Naive thymus-derived CD4-positive, alpha-beta T cell (primary cell): ENCODE results near the gene MLLT1. TPM values are rescaled to one million over a fixed set of nuclear protein-coding genes. Genes with fewer than 3 reads are reported as not detected.

Source experiments
- ATAC-seq: fragments of 150-1000 bp; cut with Tn5 transposase; 2 replicates; pipeline ENCODE4 v1.10.0; 2021; ENCODE audit warnings: mild to moderate bottlenecking, moderate library complexity
- CTCF ChIA-PET: fragments of 350-600 bp; sonication (Branson Sonifier 250); formaldehyde crosslinking; loops from one replicate; lab custom pipeline; 2021; ENCODE audit warnings: antibody characterized with exemption; lab: Charles Lee
- POLR2A ChIA-PET: fragments of 350-600 bp; sonication (Branson Sonifier 250); formaldehyde crosslinking; loops from one replicate; lab custom pipeline; 2021; ENCODE audit warnings: antibody characterized with exemption, inconsistent platforms; lab: Charles Lee
- DNase-seq, 9 donors: peaks; one replicate each; pipeline versions ENCODE4 v3.0.0 to v3.0.0-alpha.2; 2020 to 2022; ENCODE audit warnings: mixed read lengths in 1 of 9
- H3K27ac ChIP-seq: one replicate; pipeline ENCODE4 v1.7.0; 2013; ENCODE audit warnings: mild to moderate bottlenecking, low read depth, low read length, moderate library complexity
- H3K27me3 ChIP-seq, 2 donors: one replicate each; pipeline ENCODE4 v1.7.0; 2013; ENCODE audit warnings: low read length in 2 of 2, mild to moderate bottlenecking in 2 of 2, moderate library complexity in 2 of 2; ENCODE audit not compliant: control insufficient read depth in 2 of 2, insufficient read depth in 2 of 2
- H3K36me3 ChIP-seq, 3 experiments: 1 replicate in 2 of 3; 2 replicates in 1 of 3; pipeline ENCODE4 v1.7.0; 2013; ENCODE audit warnings: low read length in 3 of 3, mild to moderate bottlenecking in 3 of 3, moderate library complexity in 1 of 3; ENCODE audit not compliant: insufficient read depth in 3 of 3, control insufficient read depth in 2 of 3
- H3K4me1 ChIP-seq, 2 donors: one replicate each; pipeline ENCODE4 v1.7.0; 2013; ENCODE audit warnings: low read length in 2 of 2, mild to moderate bottlenecking in 2 of 2, moderate library complexity in 1 of 2; ENCODE audit not compliant: control insufficient read depth in 2 of 2, insufficient read depth in 2 of 2
- H3K4me3 ChIP-seq: 2 replicates; pipeline ENCODE4 v1.7.0; 2013; ENCODE audit warnings: mild to moderate bottlenecking, low read length
- H3K9me3 ChIP-seq, 3 experiments: 1 replicate in 2 of 3; 2 replicates in 1 of 3; pipeline ENCODE4 v1.7.0; 2013; ENCODE audit warnings: low read length in 3 of 3; ENCODE audit not compliant: control insufficient read depth in 2 of 3
- H3K27ac Mint-ChIP-seq, 9 donors: one replicate each; pipeline ENCODE4 v1.8.0; 2020 to 2022; ENCODE audit warnings: mixed read lengths in 9 of 9, mild to moderate bottlenecking in 8 of 9, moderate library complexity in 5 of 9, inconsistent platforms in 2 of 9
- H3K27me3 Mint-ChIP-seq, 5 donors: one replicate each; pipeline ENCODE4 v1.8.0; 2021 to 2022; ENCODE audit warnings: mixed read lengths in 5 of 5, mild to moderate bottlenecking in 1 of 5
- H3K36me3 Mint-ChIP-seq, 5 donors: one replicate each; pipeline ENCODE4 v1.8.0; 2020 to 2022; ENCODE audit warnings: mixed read lengths in 5 of 5, mild to moderate bottlenecking in 3 of 5, inconsistent platforms in 1 of 5
- H3K4me1 Mint-ChIP-seq, 7 donors: one replicate each; pipeline ENCODE4 v1.8.0; 2020 to 2022; ENCODE audit warnings: mixed read lengths in 7 of 7, mild to moderate bottlenecking in 3 of 7, inconsistent platforms in 1 of 7
- H3K4me3 Mint-ChIP-seq, 10 donors: one replicate each; pipeline ENCODE4 v1.8.0; 2020 to 2022; ENCODE audit warnings: mild to moderate bottlenecking in 10 of 10, mixed read lengths in 10 of 10, moderate library complexity in 6 of 10, inconsistent platforms in 2 of 10
- H3K9me3 Mint-ChIP-seq, 11 donors: one replicate each; pipeline ENCODE4 v1.8.0; 2020 to 2022; ENCODE audit warnings: mixed read lengths in 11 of 11, mild to moderate bottlenecking in 4 of 11, inconsistent platforms in 1 of 11, moderate library complexity in 1 of 11
- intact Hi-C, 2 donors: fragments of 100-400 bp; cut with micrococcal nuclease; formaldehyde crosslinking; loops; one replicate each; pipeline ENCODE4 v1.15.1; 2023
- polyA plus RNA-seq, 2 donors: library from polyadenylated mRNA; unstranded; fragments of 300-500 nt; fragmentation: Illumina TruSeq; gene quantifications; one replicate each; pipeline ENCODE4 v1.2.3, GENCODE V29; 2021
- total RNA-seq, 6 experiments: library from RNA in 5 of 6; stranded (reverse) in 5 of 6; gene quantifications; 1 replicate in 5 of 6; 2 replicates in 1 of 6; pipeline ENCODE4 v1.2.3 and lab custom pipeline; 2021 to 2026

The MLLT1 gene
- total and polyA plus RNA-seq, 7 experiments from 2014 or later: 0.57 to 47.5 (median 37.5) TPM

DNA sequence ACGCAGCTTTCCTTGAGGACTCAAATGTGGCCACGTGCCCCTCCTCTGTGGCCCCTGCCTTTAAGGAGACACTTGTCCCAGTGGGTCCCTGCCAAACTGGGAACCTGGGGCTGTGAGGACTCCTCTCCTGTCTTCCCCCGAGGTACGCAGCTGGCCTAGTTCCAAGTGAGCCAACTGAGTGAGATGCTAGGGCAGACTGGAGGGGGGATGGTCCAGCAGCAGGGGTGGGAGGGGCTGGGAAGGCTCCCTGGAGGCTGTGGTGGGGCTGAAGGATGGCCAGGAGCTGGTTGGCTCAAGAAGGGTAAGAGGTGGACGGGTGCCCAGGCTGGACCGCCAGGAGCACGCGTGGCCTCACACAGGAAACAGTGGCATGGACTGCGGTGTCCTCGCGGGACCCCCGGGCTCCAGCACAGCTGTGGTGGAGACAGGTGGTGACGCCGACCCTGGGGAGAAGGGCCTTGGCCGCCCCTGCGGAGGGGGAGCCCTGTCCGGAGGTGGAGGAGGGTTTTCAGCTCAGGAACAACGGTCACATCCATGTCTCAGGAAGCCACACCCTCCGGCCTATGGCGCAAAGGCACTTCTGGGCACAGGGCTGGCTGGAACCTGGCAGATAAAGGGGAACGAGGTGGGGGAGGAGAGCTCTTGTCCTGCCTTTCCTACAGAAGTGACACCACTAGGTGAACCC is 45.8 kb downstream of the MLLT1 start:
- H3K27me3 ChIP-seq: no peaks in the 10 kb centered on the region
- Mint-ChIP-seq H3K36me3 (peaks cover 0 to 9% (median 0%) of the 10 kb centered on the region in 5 donors), H3K4me3 (no peak overlapping the region), H3K4me1 (peaks cover 16 to 46% (median 39%) of the 10 kb centered on the region in 7 donors), H3K27ac (peak overlapping the region in 3 of 9 donors; percentile 11 to 71 (median 20)), H3K27me3 (no peaks in the 10 kb centered on the region), H3K9me3 (no peaks in the 10 kb centered on the region)
- ChIA-PET POLR2A (no interaction called here), CTCF (no interaction called here)
- no peaks in the 10 kb centered on the region for H3K9me3 ChIP-seq
- H3K4me1 ChIP-seq: no peaks in the 10 kb centered on the region
- H3K4me3 ChIP-seq: no peak overlapping the region
- no peak for DNase-seq
- H3K36me3 ChIP-seq: peaks cover 0 to 21% (median 0%) of the 10 kb centered on the region in 3 experiments
- peak; percentile 49 for ATAC-seq
- intact Hi-C loops: no loop called here
- no peak overlapping the region for H3K27ac ChIP-seq

DNA sequence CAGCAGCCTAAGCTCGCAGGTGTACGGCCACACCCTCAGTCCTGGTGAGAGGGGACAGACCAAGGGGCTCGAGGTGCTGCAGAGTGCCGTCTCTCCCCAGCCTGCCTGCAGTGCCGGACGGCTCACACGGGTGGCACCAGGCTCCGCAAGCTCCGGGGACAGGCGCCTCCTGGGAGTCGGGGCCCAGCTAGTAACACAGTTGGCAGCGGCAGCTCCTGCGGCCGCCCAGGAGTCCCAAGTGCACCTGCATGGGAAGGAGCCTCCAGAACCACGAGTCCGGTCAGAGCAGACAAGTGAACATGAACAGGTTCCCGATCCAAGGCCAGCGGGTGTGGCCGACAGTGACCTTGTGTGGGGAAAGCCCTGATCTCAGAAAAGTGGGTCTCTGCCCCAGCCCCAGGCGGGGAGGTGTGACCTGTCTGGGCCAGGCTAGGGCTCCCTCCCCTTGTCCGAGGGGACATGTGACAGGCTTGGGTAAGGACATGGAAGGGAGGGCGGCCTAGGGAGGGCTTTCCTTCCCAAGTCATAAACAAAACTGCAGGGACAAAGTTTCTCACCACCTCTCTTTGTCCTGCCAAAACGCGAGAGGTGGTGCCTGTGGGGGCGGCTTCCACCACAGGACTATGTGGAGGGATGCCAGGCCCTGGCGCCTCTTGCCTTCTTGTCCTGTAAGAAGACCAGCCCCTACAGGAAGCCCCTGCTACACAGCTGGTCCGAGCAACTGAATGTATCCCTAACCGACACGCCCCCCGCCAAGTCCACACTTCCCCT is 46.5 kb downstream of the MLLT1 start:
- Histone ChIP-seq H3K36me3 (peaks cover 0 to 28% (median 0%) of the 10 kb centered on the region in 3 experiments), H3K4me3 (no peak overlapping the region), H3K27ac (no peak overlapping the region), H3K9me3 (no peaks in the 10 kb centered on the region), H3K4me1 (no peaks in the 10 kb centered on the region), H3K27me3 (no peaks in the 10 kb centered on the region)
- peak overlapping the region in 1 of 9 donors; percentile 20 for H3K27ac Mint-ChIP-seq
- ATAC-seq (no peak), DNase-seq (no peak)
- ChIA-PET POLR2A (no interaction called here), CTCF (no interaction called here)
- peaks cover 0 to 9% (median 1%) of the 10 kb centered on the region in 5 donors for H3K36me3 Mint-ChIP-seq
- intact Hi-C loops: no loop called here
- H3K27me3 Mint-ChIP-seq: no peaks in the 10 kb centered on the region
- H3K4me1 Mint-ChIP-seq: peaks cover 13 to 40% (median 34%) of the 10 kb centered on the region in 7 donors
- no peaks in the 10 kb centered on the region for H3K9me3 Mint-ChIP-seq
- H3K4me3 Mint-ChIP-seq: no peak overlapping the region

DNA sequence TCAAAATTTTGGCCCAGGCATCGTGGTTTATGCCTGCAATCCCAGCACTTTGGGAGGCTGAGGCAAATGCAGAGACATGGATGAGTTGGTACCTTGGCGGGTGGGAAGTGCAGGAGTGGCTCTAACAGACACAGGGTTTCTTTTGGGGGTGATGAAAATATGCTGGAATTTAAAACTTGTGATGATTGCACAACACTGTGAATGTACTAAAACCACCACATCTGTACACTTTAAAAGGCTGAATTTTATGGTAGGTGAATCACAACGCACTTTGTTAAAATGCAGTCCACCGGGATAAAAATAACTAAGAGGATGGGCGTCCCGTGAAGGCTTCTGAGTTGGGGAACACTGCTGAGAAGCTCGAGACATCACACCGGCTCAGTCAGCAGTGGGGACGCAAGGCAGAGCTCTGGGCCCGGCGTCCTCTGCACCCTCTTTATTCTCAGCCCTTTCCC is 47.1 kb downstream of the MLLT1 start:
- Histone ChIP-seq H3K4me3 (no peak overlapping the region), H3K27me3 (no peaks in the 10 kb centered on the region), H3K27ac (no peak overlapping the region), H3K4me1 (no peaks in the 10 kb centered on the region), H3K9me3 (no peaks in the 10 kb centered on the region), H3K36me3 (peaks cover 0 to 34% (median 0%) of the 10 kb centered on the region in 3 experiments)
- ATAC-seq (no peak), DNase-seq (no peak)
- no peak overlapping the region for H3K4me3 Mint-ChIP-seq
- ChIA-PET POLR2A (no interaction called here), CTCF (no interaction called here)
- peaks cover 0 to 12% (median 4%) of the 10 kb centered on the region in 5 donors for H3K36me3 Mint-ChIP-seq
- no peaks in the 10 kb centered on the region for H3K27me3 Mint-ChIP-seq
- no peaks in the 10 kb centered on the region for H3K9me3 Mint-ChIP-seq
- peaks cover 10 to 35% (median 30%) of the 10 kb centered on the region in 7 donors for H3K4me1 Mint-ChIP-seq
- peak overlapping the region in 2 of 9 donors; percentile 27 to 76 for H3K27ac Mint-ChIP-seq
- intact Hi-C loops: no loop called here

DNA sequence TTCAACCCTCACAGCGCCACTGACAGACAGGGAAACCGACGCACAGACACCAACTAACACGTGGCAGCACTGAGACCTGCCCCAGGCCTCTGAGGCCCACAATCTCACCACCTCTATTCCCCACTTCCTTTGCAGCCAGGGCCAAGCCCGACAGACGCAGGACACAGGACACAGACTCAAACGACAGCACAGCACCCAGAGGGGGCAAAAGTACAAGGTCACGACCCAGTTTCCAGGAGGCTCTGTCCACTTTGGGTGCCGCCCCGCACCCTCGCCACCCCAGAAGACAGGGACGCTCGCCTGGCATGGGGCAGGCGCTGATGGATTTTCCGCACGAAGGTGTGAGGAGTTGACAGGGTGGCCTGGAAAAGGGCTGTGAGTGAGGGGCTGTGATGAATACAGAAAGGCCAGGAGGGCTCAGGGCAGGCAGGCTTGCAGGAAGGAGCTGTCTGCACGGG is 48.8 kb downstream of the MLLT1 start:
- Histone ChIP-seq H3K4me3 (no peak overlapping the region), H3K36me3 (peaks cover 0 to 50% (median 0%) of the 10 kb centered on the region in 3 experiments), H3K4me1 (no peaks in the 10 kb centered on the region), H3K9me3 (no peaks in the 10 kb centered on the region), H3K27ac (no peak overlapping the region), H3K27me3 (no peaks in the 10 kb centered on the region)
- Mint-ChIP-seq H3K4me1 (peaks cover 10 to 32% (median 29%) of the 10 kb centered on the region in 7 donors), H3K27me3 (no peaks in the 10 kb centered on the region), H3K36me3 (peaks cover 0 to 23% (median 4%) of the 10 kb centered on the region in 5 donors), H3K9me3 (no peaks in the 10 kb centered on the region), H3K27ac (peak overlapping the region in 4 of 9 donors; percentile 26 to 64 (median 55)), H3K4me3 (no peak overlapping the region)
- DNase-seq (no peak), ATAC-seq (no peak)
- POLR2A ChIA-PET: no interaction called here
- intact Hi-C loops: no loop called here
- CTCF ChIA-PET: interaction anchor here (0.5 to 0.9 kb wide), 2 partner anchors 13 to 180 kb away, joined by 3 to 5 read pairs; no protein-coding TSS in a partner anchor

DNA sequence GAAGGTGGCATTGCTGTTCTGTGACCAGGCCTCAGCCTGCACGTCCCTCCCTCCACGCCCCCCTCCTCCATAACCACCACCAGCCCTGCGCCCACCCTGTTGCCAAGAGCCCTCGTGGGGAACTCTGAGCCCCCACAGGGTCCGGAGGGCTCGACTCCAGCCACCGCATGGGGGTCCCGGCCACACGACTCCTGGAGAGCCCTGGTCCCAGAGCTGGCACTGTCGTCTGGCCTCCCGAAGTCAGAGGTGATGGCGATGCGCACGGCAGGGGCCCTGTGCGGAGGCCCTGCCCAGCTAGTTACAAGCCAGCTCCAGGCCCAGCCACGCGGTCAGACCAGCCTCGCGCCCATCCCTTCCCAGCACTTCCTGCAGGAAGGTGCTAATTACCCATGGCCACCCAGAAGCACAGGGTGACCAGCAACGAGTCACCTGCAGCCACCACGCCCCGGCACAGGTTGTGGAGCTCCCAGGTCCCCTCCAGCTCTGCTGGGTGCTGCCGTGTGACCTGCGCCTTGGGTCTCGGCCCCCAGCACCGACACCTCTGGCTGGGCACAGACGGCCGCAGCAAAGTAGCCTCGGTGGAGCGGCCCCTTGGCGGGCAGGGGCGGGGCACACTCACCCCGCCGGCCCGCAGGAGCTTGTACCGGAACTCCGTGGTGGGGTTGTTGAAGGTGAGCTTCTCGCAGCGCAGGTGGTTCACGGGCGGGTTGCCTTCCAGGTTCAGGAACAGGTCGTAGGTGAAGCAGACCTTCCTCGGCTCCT is 49.6 kb downstream of the MLLT1 start:
- CTCF ChIA-PET: interaction anchor here (0.5 to 0.9 kb wide), 2 partner anchors 13 to 181 kb away, joined by 3 to 5 read pairs; no protein-coding TSS in a partner anchor
- Mint-ChIP-seq H3K9me3 (no peaks in the 10 kb centered on the region), H3K27ac (peak overlapping the region in 1 of 9 donors; percentile 25), H3K27me3 (no peaks in the 10 kb centered on the region), H3K36me3 (peaks cover 0 to 26% (median 4%) of the 10 kb centered on the region in 5 donors), H3K4me3 (no peak overlapping the region), H3K4me1 (peaks cover 10 to 25% (median 21%) of the 10 kb centered on the region in 7 donors)
- no peak overlapping the region for H3K4me3 ChIP-seq
- no peaks in the 10 kb centered on the region for H3K4me1 ChIP-seq
- H3K9me3 ChIP-seq: no peaks in the 10 kb centered on the region
- DNase-seq (no peak), ATAC-seq (no peak)
- H3K36me3 ChIP-seq: peaks cover 0 to 59% (median 0%) of the 10 kb centered on the region in 3 experiments
- POLR2A ChIA-PET: interaction anchor here (0.7 kb wide), 1 partner anchor 178 kb away, joined by 3 read pairs; no protein-coding TSS in a partner anchor
- intact Hi-C loops: no loop called here
- H3K27ac ChIP-seq: no peak overlapping the region
- no peaks in the 10 kb centered on the region for H3K27me3 ChIP-seq

DNA sequence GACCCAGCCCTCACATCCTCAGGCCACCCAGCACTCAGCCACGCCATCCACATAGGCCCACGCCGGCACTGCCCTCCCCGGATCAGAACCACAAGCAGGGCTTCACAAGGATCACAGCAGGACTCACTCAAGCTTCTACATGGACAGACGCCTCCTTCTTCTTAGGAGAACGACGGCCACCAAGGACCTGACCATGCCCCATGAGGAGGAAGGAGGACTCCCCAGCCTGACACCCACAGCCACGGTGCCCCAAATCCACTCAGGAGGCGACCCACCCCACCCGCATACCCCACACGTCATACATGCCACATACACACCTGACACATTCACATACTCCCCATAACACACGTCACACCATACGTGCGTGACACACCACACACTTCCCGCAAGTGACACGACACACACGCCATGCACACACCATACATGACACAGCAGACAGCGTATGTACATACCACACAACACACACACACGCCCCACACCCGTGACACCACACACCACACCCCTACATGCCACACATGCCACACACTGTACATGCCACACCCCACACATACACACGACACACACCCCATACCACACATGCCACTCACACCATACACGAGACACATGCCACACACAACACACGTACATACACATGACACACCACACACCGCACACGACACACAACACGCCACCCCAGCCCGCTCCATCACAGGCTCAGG is 50.4 kb downstream of the MLLT1 start:
- DNase-seq (no peak), ATAC-seq (no peak)
- Histone ChIP-seq H3K27ac (no peak overlapping the region), H3K4me3 (no peak overlapping the region), H3K27me3 (no peaks in the 10 kb centered on the region), H3K9me3 (no peaks in the 10 kb centered on the region), H3K36me3 (peaks cover 0 to 65% (median 0%) of the 10 kb centered on the region in 3 experiments), H3K4me1 (no peaks in the 10 kb centered on the region)
- Mint-ChIP-seq H3K27ac (peak overlapping the region in 1 of 9 donors; percentile 25), H3K27me3 (no peaks in the 10 kb centered on the region), H3K4me1 (peaks cover 6 to 18% (median 13%) of the 10 kb centered on the region in 7 donors), H3K4me3 (no peak overlapping the region), H3K36me3 (peaks cover 0 to 26% (median 4%) of the 10 kb centered on the region in 5 donors), H3K9me3 (no peaks in the 10 kb centered on the region)
- intact Hi-C loops: no loop called here
- ChIA-PET POLR2A (no interaction called here), CTCF (no interaction called here)
